NCI-H524 (cell line): ENCODE measurements around the gene IP6K1.
"Not testable (repeated sequence)": the region's sequence is repeated elsewhere in the genome, so short reads cannot be mapped to it uniquely, and the experiment has no call there.

Experiments
- DNase-seq, 2 experiments: peaks; one replicate each; lab custom pipeline; 2025; lab: John Stamatoyannopoulos, UW

Gene IP6K1

GRCh38 chr3:49688338-49689045, 97.8 kb downstream of the IP6K1 start:
- not testable (repeated sequence) for DNase-seq

GRCh38 chr3:49687424-49687795, 98.9 kb downstream of the IP6K1 start:
- not testable (repeated sequence) for DNase-seq

- not testable (repeated sequence) for DNase-seq
Measured at GRCh38 chr3:49686769-49687423, 99.4 kb downstream of the IP6K1 start.

GRCh38 chr3:49686346-49686745, 100.0 kb downstream of the IP6K1 start:
- not testable (repeated sequence) for DNase-seq

GRCh38 chr3:49685846-49686245, 100.5 kb downstream of the IP6K1 start:
- DNase-seq, result not testable (repeated sequence)

- not testable (repeated sequence) for DNase-seq
Measured at GRCh38 chr3:49685103-49685502, 101.2 kb downstream of the IP6K1 start.

- not testable (repeated sequence) for DNase-seq
Measured at GRCh38 chr3:49684453-49684852, 101.9 kb downstream of the IP6K1 start.

GRCh38 chr3:49683162-49683561, 103.2 kb downstream of the IP6K1 start:
- DNase-seq, result no peak

GRCh38 chr3:49681543-49681942, 104.8 kb downstream of the IP6K1 start:
- no peak for DNase-seq

- DNase-seq, result no peak
Measured at GRCh38 chr3:49681232-49681522, 105.2 kb downstream of the IP6K1 start.

GRCh38 chr3:49680493-49681231, 105.7 kb downstream of the IP6K1 start:
- no peak for DNase-seq

- no peak for DNase-seq
Measured at GRCh38 chr3:49675912-49676311, 110.4 kb downstream of the IP6K1 start.

GRCh38 chr3:49674497-49674983, 111.8 kb downstream of the IP6K1 start:
- DNase-seq, result no peak
